Measurements from ENCODE around the gene MARF1.

GRCh38 chr16:15620611-15621195 lies 22.3 kb downstream of the MARF1 start:
- TF ChIP-seq, protein P1, sequence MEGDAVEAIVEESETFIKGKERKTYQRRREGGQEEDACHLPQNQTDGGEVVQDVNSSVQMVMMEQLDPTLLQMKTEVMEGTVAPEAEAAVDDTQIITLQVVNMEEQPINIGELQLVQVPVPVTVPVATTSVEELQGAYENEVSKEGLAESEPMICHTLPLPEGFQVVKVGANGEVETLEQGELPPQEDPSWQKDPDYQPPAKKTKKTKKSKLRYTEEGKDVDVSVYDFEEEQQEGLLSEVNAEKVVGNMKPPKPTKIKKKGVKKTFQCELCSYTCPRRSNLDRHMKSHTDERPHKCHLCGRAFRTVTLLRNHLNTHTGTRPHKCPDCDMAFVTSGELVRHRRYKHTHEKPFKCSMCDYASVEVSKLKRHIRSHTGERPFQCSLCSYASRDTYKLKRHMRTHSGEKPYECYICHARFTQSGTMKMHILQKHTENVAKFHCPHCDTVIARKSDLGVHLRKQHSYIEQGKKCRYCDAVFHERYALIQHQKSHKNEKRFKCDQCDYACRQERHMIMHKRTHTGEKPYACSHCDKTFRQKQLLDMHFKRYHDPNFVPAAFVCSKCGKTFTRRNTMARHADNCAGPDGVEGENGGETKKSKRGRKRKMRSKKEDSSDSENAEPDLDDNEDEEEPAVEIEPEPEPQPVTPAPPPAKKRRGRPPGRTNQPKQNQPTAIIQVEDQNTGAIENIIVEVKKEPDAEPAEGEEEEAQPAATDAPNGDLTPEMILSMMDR (IDR thresholded peaks at IDR 0.05), result no peak
- TF ChIP-seq POLR2AphosphoS5 (IDR thresholded peaks at IDR 0.05; ENCODE audit: low read depth, low read length) (no peak), TCF7L2 (IDR thresholded peaks at IDR 0.05; ENCODE audit: low read depth, low read length) (no peak)
- TF ChIP-seq, protein P2, sequence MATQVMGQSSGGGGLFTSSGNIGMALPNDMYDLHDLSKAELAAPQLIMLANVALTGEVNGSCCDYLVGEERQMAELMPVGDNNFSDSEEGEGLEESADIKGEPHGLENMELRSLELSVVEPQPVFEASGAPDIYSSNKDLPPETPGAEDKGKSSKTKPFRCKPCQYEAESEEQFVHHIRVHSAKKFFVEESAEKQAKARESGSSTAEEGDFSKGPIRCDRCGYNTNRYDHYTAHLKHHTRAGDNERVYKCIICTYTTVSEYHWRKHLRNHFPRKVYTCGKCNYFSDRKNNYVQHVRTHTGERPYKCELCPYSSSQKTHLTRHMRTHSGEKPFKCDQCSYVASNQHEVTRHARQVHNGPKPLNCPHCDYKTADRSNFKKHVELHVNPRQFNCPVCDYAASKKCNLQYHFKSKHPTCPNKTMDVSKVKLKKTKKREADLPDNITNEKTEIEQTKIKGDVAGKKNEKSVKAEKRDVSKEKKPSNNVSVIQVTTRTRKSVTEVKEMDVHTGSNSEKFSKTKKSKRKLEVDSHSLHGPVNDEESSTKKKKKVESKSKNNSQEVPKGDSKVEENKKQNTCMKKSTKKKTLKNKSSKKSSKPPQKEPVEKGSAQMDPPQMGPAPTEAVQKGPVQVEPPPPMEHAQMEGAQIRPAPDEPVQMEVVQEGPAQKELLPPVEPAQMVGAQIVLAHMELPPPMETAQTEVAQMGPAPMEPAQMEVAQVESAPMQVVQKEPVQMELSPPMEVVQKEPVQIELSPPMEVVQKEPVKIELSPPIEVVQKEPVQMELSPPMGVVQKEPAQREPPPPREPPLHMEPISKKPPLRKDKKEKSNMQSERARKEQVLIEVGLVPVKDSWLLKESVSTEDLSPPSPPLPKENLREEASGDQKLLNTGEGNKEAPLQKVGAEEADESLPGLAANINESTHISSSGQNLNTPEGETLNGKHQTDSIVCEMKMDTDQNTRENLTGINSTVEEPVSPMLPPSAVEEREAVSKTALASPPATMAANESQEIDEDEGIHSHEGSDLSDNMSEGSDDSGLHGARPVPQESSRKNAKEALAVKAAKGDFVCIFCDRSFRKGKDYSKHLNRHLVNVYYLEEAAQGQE (IDR thresholded peaks at IDR 0.05; ENCODE audit: insufficient read depth in 1 of 2, low read depth in 2 of 2, low read length in 1 of 2), result no peak
